ENCODE results near the gene DNAJC22. TPM values are rescaled to one million over a fixed set of nuclear protein-coding genes. Genes with fewer than 3 reads are reported as not detected.

DNAJC22 gene
- total RNA-seq, 2 experiments from 2014 or later: 0.10 TPM; not detected in 1

DNA sequence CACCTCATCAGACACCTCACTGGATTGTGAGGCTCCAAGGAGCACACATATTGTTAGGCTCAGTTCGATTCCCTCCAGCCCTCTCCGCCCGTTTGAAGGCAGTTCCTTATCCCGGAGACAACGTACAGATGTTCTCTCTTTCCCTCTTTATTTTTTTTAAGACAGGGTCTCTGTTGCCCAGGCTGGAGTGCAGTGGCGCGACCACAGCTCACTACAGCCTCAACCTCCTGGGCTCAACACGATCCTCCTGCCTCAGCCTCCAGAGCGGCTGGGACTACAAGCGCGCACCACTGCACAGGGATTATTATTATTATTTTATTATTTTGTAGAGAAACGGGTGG lies 24.4 kb upstream of the DNAJC22 start:
- Mint-ChIP-seq H3K9me3 (no peaks in the 10 kb centered on the region), H3K4me1 (ENCODE audit: low read depth) (peaks cover 19% of the 10 kb centered on the region), H3K4me3 (peak overlapping the region; percentile 99), H3K27ac (peak overlapping the region; percentile 90), H3K36me3 (peaks cover 9% of the 10 kb centered on the region), H3K27me3 (no peaks in the 10 kb centered on the region)
- intact Hi-C loops (cut with micrococcal nuclease): loop anchor here (1.0 to 2.0 kb wide), 3 partner anchors 20 to 192 kb away; no protein-coding TSS in a partner anchor
- no peak for DNase-seq
- ChIA-PET POLR2A (interaction anchor here (1.0 to 2.7 kb wide), 8 partner anchors 9 to 192 kb away, joined by 3 to 12 read pairs (median 6); partner anchors contain the start of genes PRPH, SPATS2 and TUBA1B), CTCF (interaction anchor here (0.7 to 5.8 kb wide), 14 partner anchors 10 to 192 kb away, joined by 3 to 44 read pairs (median 5); partner anchors contain the start of genes DNAJC22, PRPH and SPATS2)

DNA sequence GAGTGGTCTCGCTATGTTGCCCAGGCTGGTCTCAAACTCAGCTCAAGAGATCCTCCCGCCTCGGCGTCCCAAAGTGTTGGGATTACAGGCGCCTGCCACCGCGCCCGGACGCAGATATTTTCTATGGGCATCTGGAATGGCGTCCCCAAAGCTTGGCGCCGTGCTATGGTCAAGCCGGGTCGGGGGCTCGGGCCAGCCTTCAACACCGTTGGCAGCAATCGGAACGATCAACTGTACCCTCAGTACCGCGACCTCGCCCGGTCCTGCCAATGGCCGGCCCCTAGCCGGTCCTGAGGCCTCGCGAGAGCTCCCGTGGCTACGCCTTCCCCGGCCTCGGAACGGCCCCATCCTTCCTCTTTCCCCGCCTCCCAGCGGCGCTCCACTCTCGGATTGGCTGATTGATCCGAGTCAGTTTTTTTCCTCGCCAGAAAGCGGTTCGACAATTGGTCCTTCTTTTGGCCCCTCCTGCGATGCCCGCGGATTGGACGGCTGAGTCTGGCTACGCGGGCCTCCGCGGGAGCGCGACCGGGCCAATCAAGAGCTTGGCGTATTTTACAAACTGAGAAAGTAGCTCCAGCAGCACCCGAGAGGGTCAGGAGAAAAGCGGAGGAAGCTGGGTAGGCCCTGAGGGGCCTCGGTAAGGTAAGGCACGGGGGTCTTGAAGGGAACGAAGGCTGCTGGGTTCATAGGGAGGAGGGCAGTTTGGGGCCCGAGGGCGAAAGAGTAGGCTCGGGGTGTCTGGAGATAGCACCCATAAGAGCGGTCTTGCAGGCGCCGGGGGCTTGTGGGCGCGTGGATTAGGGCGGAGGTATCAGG lies 23.8 kb upstream of the DNAJC22 start, which contains the start of gene TROAP:
TSS of gene TROAP (plus strand) at position 548 of the 816 bp plus-strand sequence. CDS start 354 bp downstream, outside the sequence.
- intact Hi-C loops (cut with micrococcal nuclease): loop anchor here (1.0 to 2.0 kb wide), 4 partner anchors 20 to 193 kb away; partner anchors contain the start of gene TUBA1A
- CTCF ChIA-PET: interaction anchor here (0.7 to 5.8 kb wide), 15 partner anchors 9 to 191 kb away, joined by 3 to 44 read pairs (median 6); partner anchors contain the start of genes DNAJC22, PRPH and SPATS2
- Mint-ChIP-seq H3K9me3 (no peaks in the 10 kb centered on the region), H3K4me1 (ENCODE audit: low read depth) (peaks cover 19% of the 10 kb centered on the region), H3K27ac (peak within 1 kb of the TSS; percentile 90), H3K4me3 (peak within 1 kb of the TSS; percentile 99), H3K36me3 (peaks cover 12% of the 10 kb centered on the region), H3K27me3 (no peaks in the 10 kb centered on the region)
- DNase-seq: peak; percentile 99
- POLR2A ChIA-PET: interaction anchor here (0.8 to 2.7 kb wide), 10 partner anchors 9 to 193 kb away, joined by 3 to 12 read pairs (median 6); partner anchors contain the start of genes PRPH, SPATS2 and TUBA1B

DNA sequence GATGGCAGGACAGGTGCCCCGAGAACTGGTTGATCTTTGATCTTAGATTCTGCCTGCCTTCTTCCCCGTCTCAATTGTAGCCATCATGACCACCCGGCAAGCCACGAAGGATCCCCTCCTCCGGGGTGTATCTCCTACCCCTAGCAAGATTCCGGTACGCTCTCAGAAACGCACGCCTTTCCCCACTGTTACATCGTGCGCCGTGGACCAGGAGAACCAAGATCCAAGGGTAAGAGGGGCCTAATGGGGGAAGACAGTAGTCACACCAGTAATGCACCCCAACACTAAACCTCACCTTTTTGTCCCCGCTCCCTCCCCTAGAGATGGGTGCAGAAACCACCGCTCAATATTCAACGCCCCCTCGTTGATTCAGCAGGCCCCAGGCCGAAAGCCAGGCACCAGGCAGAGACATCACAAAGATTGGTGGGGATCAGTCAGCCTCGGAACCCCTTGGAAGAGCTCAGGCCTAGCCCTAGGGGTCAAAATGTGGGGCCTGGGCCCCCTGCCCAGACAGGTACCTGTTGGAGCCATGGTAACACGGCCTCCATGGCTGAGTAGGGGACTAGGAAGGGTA lies 23.1 kb upstream of the DNAJC22 start:
- ChIA-PET CTCF (interaction anchor here (0.9 to 5.8 kb wide), 10 partner anchors 9 to 35 kb away, joined by 3 to 44 read pairs (median 8); partner anchors contain the start of genes DNAJC22 and PRPH), POLR2A (interaction anchor here (0.8 to 2.7 kb wide), 7 partner anchors 8 to 192 kb away, joined by 3 to 12 read pairs (median 7); partner anchors contain the start of genes PRPH, SPATS2 and TUBA1B)
- H3K27ac Mint-ChIP-seq: peak overlapping the region; percentile 90
- no peaks in the 10 kb centered on the region for H3K27me3 Mint-ChIP-seq
- no peaks in the 10 kb centered on the region for H3K9me3 Mint-ChIP-seq
- intact Hi-C loops (cut with micrococcal nuclease): loop anchor here (1.0 to 2.0 kb wide), 2 partner anchors 19 to 134 kb away; partner anchors contain the start of gene TUBA1A
- DNase-seq: no peak
- peaks cover 19% of the 10 kb centered on the region for H3K4me1 Mint-ChIP-seq (ENCODE audit: low read depth)
- peak overlapping the region; percentile 99 for H3K4me3 Mint-ChIP-seq
- H3K36me3 Mint-ChIP-seq: peaks cover 13% of the 10 kb centered on the region

DNA sequence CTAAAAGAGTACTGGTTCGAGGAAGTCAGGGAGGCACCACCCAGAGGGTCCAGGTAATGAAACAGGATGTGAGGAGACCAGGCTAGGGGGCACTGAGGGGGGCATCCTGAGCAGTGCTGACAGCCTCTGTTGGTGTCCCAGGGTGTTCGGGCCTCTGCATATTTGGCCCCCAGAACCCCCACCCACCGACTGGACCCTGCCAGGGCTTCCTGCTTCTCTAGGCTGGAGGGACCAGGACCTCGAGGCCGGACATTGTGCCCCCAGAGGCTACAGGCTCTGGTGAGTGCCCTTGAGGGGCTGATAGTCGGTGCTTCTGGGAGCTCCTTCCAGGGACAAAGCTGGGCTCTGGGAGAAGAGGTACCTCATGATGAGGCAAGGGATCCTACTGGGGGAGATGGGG lies 21.1 kb upstream of the DNAJC22 start:
- H3K36me3 Mint-ChIP-seq: peaks cover 17% of the 10 kb centered on the region
- H3K9me3 Mint-ChIP-seq: no peaks in the 10 kb centered on the region
- H3K4me3 Mint-ChIP-seq: no peak overlapping the region
- POLR2A ChIA-PET: interaction anchor here (1.1 kb wide), 1 partner anchor 30 kb away, joined by 3 read pairs; the partner anchor contains the start of gene PRPH
- CTCF ChIA-PET: interaction anchor here (5.8 kb wide), 1 partner anchor 17 kb away, joined by 44 read pairs; no protein-coding TSS in a partner anchor
- intact Hi-C loops (cut with micrococcal nuclease): no loop called here
- no peak for DNase-seq
- H3K4me1 Mint-ChIP-seq (ENCODE audit: low read depth): peaks cover 19% of the 10 kb centered on the region
- no peaks in the 10 kb centered on the region for H3K27me3 Mint-ChIP-seq
- H3K27ac Mint-ChIP-seq: no peak overlapping the region

DNA sequence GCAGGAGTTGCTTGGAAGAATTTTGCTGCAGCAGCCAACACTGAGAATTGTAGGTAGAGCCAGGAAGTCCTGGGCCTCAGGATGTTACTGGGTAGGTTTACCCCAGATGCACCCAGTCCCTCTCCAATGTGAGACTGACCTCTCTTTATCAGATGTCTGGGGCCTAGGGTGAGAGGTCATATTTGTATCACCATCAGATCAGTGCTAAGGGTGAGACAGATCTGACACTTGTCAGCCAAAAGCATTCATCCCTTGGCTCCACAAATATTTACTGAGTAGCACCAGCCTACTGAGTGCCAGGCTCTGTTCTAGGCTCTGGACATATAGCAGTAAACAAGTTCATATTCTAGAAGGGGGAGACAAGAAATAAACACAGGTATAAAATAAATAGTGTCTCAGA lies 19.3 kb upstream of the DNAJC22 start:
- ChIA-PET CTCF (no interaction called here), POLR2A (no interaction called here)
- intact Hi-C loops (cut with micrococcal nuclease): no loop called here
- peaks cover 9% of the 10 kb centered on the region for H3K4me1 Mint-ChIP-seq (ENCODE audit: low read depth)
- no peak for DNase-seq
- peaks cover 7% of the 10 kb centered on the region for H3K27me3 Mint-ChIP-seq
- no peak overlapping the region for H3K4me3 Mint-ChIP-seq
- no peak overlapping the region for H3K27ac Mint-ChIP-seq
- H3K9me3 Mint-ChIP-seq: no peaks in the 10 kb centered on the region
- peaks cover 24% of the 10 kb centered on the region for H3K36me3 Mint-ChIP-seq

DNA sequence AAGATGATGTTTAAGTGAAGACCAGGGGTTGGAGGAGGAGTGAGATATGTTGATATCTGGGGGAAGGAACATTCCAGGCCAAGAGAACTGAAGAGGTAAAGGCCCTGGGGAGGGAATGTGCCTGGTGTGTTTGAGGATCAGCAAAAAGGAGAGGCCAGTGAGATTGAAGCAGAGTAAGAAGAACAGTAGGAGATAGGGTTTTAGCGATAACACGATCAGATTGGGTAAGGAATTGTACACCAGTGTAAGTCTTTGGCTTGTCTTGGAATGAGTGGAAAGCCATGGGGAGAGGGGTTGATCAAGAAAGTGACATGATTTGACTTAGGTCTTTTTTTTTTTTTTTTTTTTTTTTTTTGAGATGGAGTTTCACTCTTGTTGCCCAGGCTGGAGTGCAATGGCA lies 18.8 kb upstream of the DNAJC22 start:
- POLR2A ChIA-PET: no interaction called here
- DNase-seq: no peak
- peaks cover 8% of the 10 kb centered on the region for H3K4me1 Mint-ChIP-seq (ENCODE audit: low read depth)
- intact Hi-C loops (cut with micrococcal nuclease): no loop called here
- H3K9me3 Mint-ChIP-seq: no peaks in the 10 kb centered on the region
- H3K27me3 Mint-ChIP-seq: peaks cover 9% of the 10 kb centered on the region
- H3K27ac Mint-ChIP-seq: no peak overlapping the region
- H3K36me3 Mint-ChIP-seq: peaks cover 24% of the 10 kb centered on the region
- CTCF ChIA-PET: interaction anchor here (0.9 kb wide), 1 partner anchor 15 kb away, joined by 3 read pairs; no protein-coding TSS in a partner anchor
- no peak overlapping the region for H3K4me3 Mint-ChIP-seq

DNA sequence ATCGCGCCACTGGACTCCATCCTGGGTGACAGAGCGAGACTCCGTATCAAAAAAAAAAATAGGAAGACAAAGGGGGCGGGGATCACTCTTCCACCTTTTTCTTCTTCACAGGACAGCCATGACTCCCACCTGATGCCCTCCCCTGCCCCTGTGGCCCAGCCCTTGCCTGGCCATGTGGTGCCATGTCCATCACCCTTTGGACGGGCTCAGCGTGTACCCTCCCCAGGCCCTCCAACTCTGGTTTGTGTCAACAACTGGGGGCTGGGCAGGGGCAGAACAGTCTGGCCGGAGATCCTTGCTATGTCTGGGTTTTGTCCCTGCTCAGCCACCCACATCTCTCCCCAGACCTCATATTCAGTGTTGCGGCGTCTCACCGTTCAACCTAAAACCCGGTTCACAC lies 17.9 kb upstream of the DNAJC22 start:
- Mint-ChIP-seq H3K27ac (no peak overlapping the region), H3K4me1 (ENCODE audit: low read depth) (peaks cover 6% of the 10 kb centered on the region), H3K27me3 (peaks cover 14% of the 10 kb centered on the region), H3K4me3 (no peak overlapping the region), H3K36me3 (peaks cover 22% of the 10 kb centered on the region), H3K9me3 (no peaks in the 10 kb centered on the region)
- ChIA-PET CTCF (interaction anchor here (0.9 to 11.4 kb wide), 2 partner anchors 14 to 36 kb away, joined by 3 to 188 read pairs; partner anchors contain the start of gene PRPH), POLR2A (no interaction called here)
- intact Hi-C loops (cut with micrococcal nuclease): no loop called here
- no peak for DNase-seq

DNA sequence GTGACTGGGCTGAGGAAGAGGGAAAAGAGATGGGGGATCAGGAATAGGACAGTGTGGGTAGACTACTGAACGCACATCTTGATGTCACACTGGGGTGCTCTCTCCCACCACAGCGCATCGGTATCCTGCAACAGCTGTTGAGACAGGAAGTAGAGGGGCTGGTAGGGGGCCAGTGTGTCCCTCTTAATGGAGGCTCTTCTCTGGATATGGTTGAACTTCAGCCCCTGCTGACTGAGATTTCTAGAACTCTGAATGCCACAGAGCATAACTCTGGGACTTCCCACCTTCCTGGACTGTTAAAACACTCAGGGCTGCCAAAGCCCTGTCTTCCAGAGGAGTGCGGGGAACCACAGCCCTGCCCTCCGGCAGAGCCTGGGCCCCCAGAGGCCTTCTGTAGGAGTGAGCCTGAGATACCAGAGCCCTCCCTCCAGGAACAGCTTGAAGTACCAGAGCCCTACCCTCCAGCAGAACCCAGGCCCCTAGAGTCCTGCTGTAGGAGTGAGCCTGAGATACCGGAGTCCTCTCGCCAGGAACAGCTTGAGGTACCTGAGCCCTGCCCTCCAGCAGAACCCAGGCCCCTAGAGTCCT lies 16.6 kb upstream of the DNAJC22 start:
- ChIA-PET CTCF (interaction anchor here (0.8 to 11.4 kb wide), 4 partner anchors 12 to 37 kb away, joined by 3 to 188 read pairs (median 22); partner anchors contain the start of genes DNAJC22 and PRPH), POLR2A (interaction anchor here (1.5 kb wide), 1 partner anchor 37 kb away, joined by 4 read pairs; the partner anchor contains the start of gene SPATS2)
- H3K27ac Mint-ChIP-seq: no peak overlapping the region
- intact Hi-C loops (cut with micrococcal nuclease): no loop called here
- no peaks in the 10 kb centered on the region for H3K9me3 Mint-ChIP-seq
- peaks cover 4% of the 10 kb centered on the region for H3K4me1 Mint-ChIP-seq (ENCODE audit: low read depth)
- peaks cover 19% of the 10 kb centered on the region for H3K36me3 Mint-ChIP-seq
- DNase-seq: no peak
- H3K27me3 Mint-ChIP-seq: peaks cover 23% of the 10 kb centered on the region
- no peak overlapping the region for H3K4me3 Mint-ChIP-seq

DNA sequence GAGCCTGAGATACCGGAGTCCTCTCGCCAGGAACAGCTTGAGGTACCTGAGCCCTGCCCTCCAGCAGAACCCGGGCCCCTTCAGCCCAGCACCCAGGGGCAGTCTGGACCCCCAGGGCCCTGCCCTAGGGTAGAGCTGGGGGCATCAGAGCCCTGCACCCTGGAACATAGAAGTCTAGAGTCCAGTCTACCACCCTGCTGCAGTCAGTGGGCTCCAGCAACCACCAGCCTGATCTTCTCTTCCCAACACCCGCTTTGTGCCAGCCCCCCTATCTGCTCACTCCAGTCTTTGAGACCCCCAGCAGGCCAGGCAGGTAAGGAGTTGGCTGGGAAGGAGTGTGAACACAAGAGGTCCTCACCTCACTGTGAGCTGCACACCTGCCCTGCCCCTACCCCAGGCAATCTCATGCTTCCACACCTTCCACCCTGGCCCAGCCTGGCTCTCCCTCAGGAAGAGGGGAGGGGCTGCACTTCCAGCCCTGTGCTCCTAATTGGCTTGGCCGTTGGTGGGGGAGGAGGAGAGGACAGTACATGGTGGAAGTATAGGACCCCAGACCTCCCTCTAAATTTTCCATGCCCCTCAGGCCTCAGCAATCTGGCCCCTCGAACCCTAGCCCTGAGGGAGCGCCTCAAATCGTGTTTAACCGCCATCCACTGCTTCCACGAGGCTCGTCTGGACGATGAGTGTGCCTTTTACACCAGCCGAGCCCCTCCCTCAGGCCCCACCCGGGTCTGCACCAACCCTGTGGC lies 15.9 kb upstream of the DNAJC22 start:
- H3K36me3 Mint-ChIP-seq: peaks cover 16% of the 10 kb centered on the region
- no peak overlapping the region for H3K4me3 Mint-ChIP-seq
- intact Hi-C loops (cut with micrococcal nuclease): no loop called here
- H3K9me3 Mint-ChIP-seq: no peaks in the 10 kb centered on the region
- H3K27ac Mint-ChIP-seq: no peak overlapping the region
- H3K27me3 Mint-ChIP-seq: peaks cover 30% of the 10 kb centered on the region
- POLR2A ChIA-PET: interaction anchor here (1.0 to 2.0 kb wide), 3 partner anchors 8 to 64 kb away, joined by 3 to 10 read pairs (median 4); partner anchors contain the start of genes SPATS2 and TROAP
- no peak for DNase-seq
- H3K4me1 Mint-ChIP-seq (ENCODE audit: low read depth): peaks cover 9% of the 10 kb centered on the region
- CTCF ChIA-PET: interaction anchor here (0.5 to 11.4 kb wide), 21 partner anchors 9 to 343 kb away, joined by 3 to 188 read pairs (median 5); partner anchors contain the start of genes DNAJC22, PRPH, SPATS2 and TROAP

DNA sequence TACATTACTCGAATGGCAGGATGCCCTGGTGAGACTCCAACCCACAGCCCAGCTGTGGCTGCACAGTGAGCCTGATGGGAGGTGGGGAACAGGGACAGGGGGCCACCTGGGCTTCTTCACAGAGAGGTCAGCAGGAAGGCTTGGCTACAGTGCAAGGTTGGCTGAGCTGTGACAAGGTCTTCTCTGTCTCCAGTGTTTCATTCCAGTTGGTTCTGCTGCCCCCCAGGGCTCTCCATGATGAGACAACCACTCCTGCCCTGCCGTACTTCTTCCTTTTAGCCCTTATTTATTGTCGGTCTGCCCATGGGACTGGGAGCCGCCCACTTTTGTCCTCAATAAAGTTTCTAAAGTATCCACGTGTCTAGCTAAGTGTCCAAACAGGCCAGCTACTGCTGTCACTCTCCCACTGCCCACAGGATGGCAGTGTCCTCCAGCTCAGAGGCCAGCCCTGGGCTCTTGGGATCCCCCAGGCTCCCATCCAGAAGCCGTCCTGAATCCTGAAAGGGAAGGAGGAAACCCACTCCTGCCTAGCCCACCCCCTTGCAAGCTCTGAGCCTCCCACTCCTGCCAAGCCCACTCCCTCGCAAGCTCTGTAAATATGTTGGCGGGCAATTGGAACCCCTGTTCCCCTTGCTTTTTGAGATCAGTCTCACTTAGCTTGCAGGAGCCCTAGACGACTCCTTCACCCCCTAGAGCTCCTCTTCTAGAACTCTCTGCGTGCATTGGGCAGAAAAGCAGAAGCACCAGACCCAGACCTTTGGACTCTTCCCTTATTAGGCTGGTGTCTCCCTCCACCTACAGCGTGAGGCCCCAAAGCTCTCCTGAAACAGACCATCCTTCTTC lies 15.1 kb upstream of the DNAJC22 start:
- POLR2A ChIA-PET: interaction anchor here (1.0 to 2.0 kb wide), 3 partner anchors 9 to 64 kb away, joined by 3 to 10 read pairs (median 4); partner anchors contain the start of genes SPATS2 and TROAP

More for the DNA sequence above, 15.1 kb upstream of the DNAJC22 start:
- Mint-ChIP-seq H3K4me1 (ENCODE audit: low read depth) (peaks cover 10% of the 10 kb centered on the region), H3K9me3 (no peaks in the 10 kb centered on the region), H3K27me3 (peaks cover 32% of the 10 kb centered on the region), H3K27ac (no peak overlapping the region), H3K36me3 (peaks cover 14% of the 10 kb centered on the region), H3K4me3 (no peak overlapping the region)
- CTCF ChIA-PET: interaction anchor here (0.5 to 11.4 kb wide), 22 partner anchors 9 to 343 kb away, joined by 3 to 188 read pairs (median 5); partner anchors contain the start of genes DNAJC22, PRPH, SPATS2 and TROAP
- intact Hi-C loops (cut with micrococcal nuclease): no loop called here
- peak; percentile 32 for DNase-seq
